ENCODE data around the gene TUBA3D. TPM values are rescaled to one million over a fixed set of nuclear protein-coding genes. Genes with fewer than 3 reads are reported as not detected.
"Not testable (repeated sequence)": the region's sequence is repeated elsewhere in the genome, so short reads cannot be mapped to it uniquely, and the experiment has no call there.

TUBA3D gene
- polyA plus RNA-seq, 3 donors: not detected

GRCh38 chr2:131519466-131519865, 43.5 kb downstream of the TUBA3D start:
- Mint-ChIP-seq H3K9me3 (peaks cover 0 to 2% (median 0%) of the 10 kb centered on the region in 7 donors), H3K4me3 (no peak overlapping the region), H3K27ac (no peak overlapping the region), H3K27me3 (ENCODE audit: low read depth in 3 of 3) (peaks cover 0 to 2% (median 0%) of the 10 kb centered on the region in 3 donors), H3K36me3 (peaks cover 29 to 61% of the 10 kb centered on the region in 2 donors), H3K4me1 (no peaks in the 10 kb centered on the region)
- no peak overlapping the region for H3K27ac ChIP-seq (ENCODE audit: low read depth in 1 of 2, low read length in 2 of 2)
- no peaks in the 10 kb centered on the region for H3K27me3 ChIP-seq (ENCODE audit: control insufficient read depth in 2 of 2, insufficient read depth in 2 of 2, low read length in 2 of 2)
- H3K4me2 ChIP-seq (replicated peaks; ENCODE audit: extremely low read depth, low read length, poor library complexity, severe bottlenecking): no peak overlapping the region
- no peak for DNase-seq
- H3K79me2 ChIP-seq (ENCODE audit: insufficient read depth, low read length): no peaks in the 10 kb centered on the region
- H3K9ac ChIP-seq (ENCODE audit: insufficient read depth, low read length, poor library complexity, severe bottlenecking): no peak overlapping the region
- no peak for TF ChIP-seq CTCF (IDR thresholded peaks at IDR 0.05)
- no peaks in the 10 kb centered on the region for H4K20me1 ChIP-seq (ENCODE audit: insufficient read depth, low read length)
- peaks cover 24 to 47% of the 10 kb centered on the region in 2 donors for H3K36me3 ChIP-seq (replicated peaks in 1 of 2; ENCODE audit: control insufficient read depth in 1 of 2, insufficient read depth in 2 of 2, low read length in 2 of 2)
- no peaks in the 10 kb centered on the region for H3K9me3 ChIP-seq (replicated peaks in 1 of 2; ENCODE audit: control insufficient read depth in 1 of 2, insufficient read depth in 1 of 2, low read length in 2 of 2)
- H3K4me1 ChIP-seq (ENCODE audit: control insufficient read depth in 1 of 2, insufficient read depth in 2 of 2, low read length in 2 of 2): no peaks in the 10 kb centered on the region
- intact Hi-C loops (cut with micrococcal nuclease): no loop called here
- no peak overlapping the region for H2AFZ ChIP-seq (ENCODE audit: insufficient read depth, low read depth, low read length, poor library complexity, severe bottlenecking)
- no peak overlapping the region for H3K4me3 ChIP-seq (replicated peaks in 1 of 3; ENCODE audit: low read depth in 2 of 3, low read length in 3 of 3)
- WGBS (ENCODE audit: insufficient coverage): 98% methylated on average over 12 of the region's 15 CpGs

GRCh38 chr2:131519871-131520470, 44.1 kb downstream of the TUBA3D start:
- peaks cover 24 to 47% of the 10 kb centered on the region in 2 donors for H3K36me3 ChIP-seq (replicated peaks in 1 of 2; ENCODE audit: control insufficient read depth in 1 of 2, insufficient read depth in 2 of 2, low read length in 2 of 2)
- H3K9me3 ChIP-seq (replicated peaks in 1 of 2; ENCODE audit: control insufficient read depth in 1 of 2, insufficient read depth in 1 of 2, low read length in 2 of 2); H3K4me3 Mint-ChIP-seq; H3K27ac Mint-ChIP-seq; H3K27ac ChIP-seq (ENCODE audit: low read depth in 1 of 2, low read length in 2 of 2); H3K4me1 Mint-ChIP-seq; H3K9me3 Mint-ChIP-seq; DNase-seq; H3K4me3 ChIP-seq (replicated peaks in 1 of 3; ENCODE audit: low read depth in 2 of 3, low read length in 3 of 3); H3K4me2 ChIP-seq (replicated peaks; ENCODE audit: extremely low read depth, low read length, poor library complexity, severe bottlenecking); H4K20me1 ChIP-seq (ENCODE audit: insufficient read depth, low read length); H2AFZ ChIP-seq (ENCODE audit: insufficient read depth, low read depth, low read length, poor library complexity, severe bottlenecking); H3K27me3 Mint-ChIP-seq (ENCODE audit: low read depth in 3 of 3); H3K4me1 ChIP-seq (ENCODE audit: control insufficient read depth in 1 of 2, insufficient read depth in 2 of 2, low read length in 2 of 2); H3K9ac ChIP-seq (ENCODE audit: insufficient read depth, low read length, poor library complexity, severe bottlenecking); intact Hi-C loops (cut with micrococcal nuclease); H3K79me2 ChIP-seq (ENCODE audit: insufficient read depth, low read length); H3K27me3 ChIP-seq (ENCODE audit: control insufficient read depth in 2 of 2, insufficient read depth in 2 of 2, low read length in 2 of 2): not testable (repeated sequence)
- 91% methylated on average over 14 of the region's 24 CpGs for WGBS (ENCODE audit: insufficient coverage)
- H3K36me3 Mint-ChIP-seq: peaks cover 26 to 58% of the 10 kb centered on the region in 2 donors

Measured in CD14-positive monocyte (primary cell).